Natural killer cell treated with Interleukin-12 subunit alpha and Interleukin-12 subunit beta and Interleukin-15 and Interleukin-18, amount 100 ng/mL, for 72 hours (primary cell): ENCODE measurements around the gene ANKRD39. TPM values are rescaled to one million over a fixed set of nuclear protein-coding genes. Genes with fewer than 3 reads are reported as not detected.
"Not testable (repeated sequence)": the region's sequence is repeated elsewhere in the genome, so short reads cannot be mapped to it uniquely, and the experiment has no call there.

Source experiments
- ATAC-seq, 2 donors: fragments of 150-1000 bp; cut with Tn5 transposase in 1 of 2; sonication (Bioruptor Pico), chemical (Tn5 transposase) in 1 of 2; 2 replicates each; pipeline ENCODE4 v1.10.0; 2021
- DNase-seq: peaks from one replicate; pipeline ENCODE4 v3.0.0; 2022; ENCODE audit warnings: low spot score
- H3K27ac Mint-ChIP-seq, 2 donors: 1 replicate in 1 of 2; 2 replicates in 1 of 2; pipeline ENCODE4 v1.8.0; 2022; ENCODE audit warnings: mixed read lengths in 2 of 2, mild to moderate bottlenecking in 1 of 2, moderate library complexity in 1 of 2
- H3K27me3 Mint-ChIP-seq, 2 donors: 1 replicate in 1 of 2; 2 replicates in 1 of 2; pipeline ENCODE4 v1.8.0; 2022; ENCODE audit warnings: mixed read lengths in 2 of 2
- H3K36me3 Mint-ChIP-seq: one replicate; pipeline ENCODE4 v1.8.0; 2022; ENCODE audit warnings: mixed read lengths
- H3K4me1 Mint-ChIP-seq, 2 donors: 1 replicate in 1 of 2; 2 replicates in 1 of 2; pipeline ENCODE4 v1.8.0; 2022; ENCODE audit warnings: low read depth in 2 of 2, mixed read lengths in 2 of 2, mild to moderate bottlenecking in 1 of 2
- H3K4me3 Mint-ChIP-seq: one replicate; pipeline ENCODE4 v1.8.0; 2022; ENCODE audit warnings: mixed read lengths
- H3K9me3 Mint-ChIP-seq: 2 replicates; pipeline ENCODE4 v1.8.0; 2022; ENCODE audit warnings: mixed read lengths
- total RNA-seq, 2 donors: library from RNA; stranded (reverse); gene quantifications; one replicate each; pipeline ENCODE4 v1.2.3, GENCODE V29; 2022

ANKRD39 gene
- total RNA-seq, 2 donors from 2014 or later, result 27.8 to 41.7 TPM

GRCh38 chr2:96893289-96894150 is 35.7 kb upstream of the ANKRD39 start:
- peak in 1 of 2 donors; percentile 3 for ATAC-seq
- no peaks in the 10 kb centered on the region for H3K36me3 Mint-ChIP-seq
- H3K27ac Mint-ChIP-seq, result no peak overlapping the region

GRCh38 chr2:96891591-96892333 is 33.9 kb upstream of the ANKRD39 start:
- Mint-ChIP-seq H3K27ac (peak overlapping the region in 1 of 2 donors; percentile 77), H3K9me3 (no peaks in the 10 kb centered on the region), H3K36me3 (no peaks in the 10 kb centered on the region), H3K4me3 (no peak overlapping the region), H3K4me1 (peaks cover 23 to 32% of the 10 kb centered on the region in 2 donors), H3K27me3 (no peaks in the 10 kb centered on the region)
- DNase-seq (no peak), ATAC-seq (peak in 1 of 2 donors; percentile 24)

More at GRCh38 chr2:96893289-96894150, 35.7 kb upstream of the ANKRD39 start:
- no peak for DNase-seq
- no peaks in the 10 kb centered on the region for H3K9me3 Mint-ChIP-seq
- H3K27me3 Mint-ChIP-seq, result no peaks in the 10 kb centered on the region
- H3K4me3 Mint-ChIP-seq, result no peak overlapping the region
- peaks cover 25 to 43% of the 10 kb centered on the region in 2 donors for H3K4me1 Mint-ChIP-seq

DNA sequence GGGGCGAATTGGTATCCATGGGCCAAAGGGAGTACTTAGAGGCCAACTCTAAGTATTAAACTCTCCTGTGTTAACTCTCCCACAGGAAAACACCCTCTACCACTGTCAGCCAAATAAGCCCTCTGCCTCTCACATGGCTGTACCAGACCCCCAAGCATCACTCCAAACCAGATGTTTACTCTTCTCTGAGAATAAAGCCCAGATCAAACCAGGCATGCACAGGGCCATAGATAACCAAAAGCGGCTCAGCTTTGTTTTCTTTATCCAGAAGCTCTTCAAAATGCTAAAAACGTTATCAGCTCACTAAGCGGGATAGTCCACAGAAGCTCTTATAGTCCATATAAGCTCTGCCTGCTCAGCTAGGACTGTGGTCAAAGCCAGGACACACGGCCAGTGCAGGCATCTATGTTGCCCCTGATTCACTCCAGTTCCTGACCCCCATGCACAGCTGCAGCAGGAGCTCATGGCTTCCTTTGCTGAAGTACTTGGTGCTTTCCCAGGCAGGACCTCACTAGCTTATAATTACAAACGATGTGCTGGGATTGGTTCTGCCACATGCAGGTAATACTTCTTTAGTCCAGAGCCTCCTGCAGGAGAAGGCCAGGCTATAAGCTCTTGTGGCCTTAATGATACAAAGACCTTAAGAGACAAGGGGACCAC is 33.0 kb upstream of the ANKRD39 start:
- Mint-ChIP-seq H3K27me3 (no peaks in the 10 kb centered on the region), H3K4me1 (peaks cover 16 to 28% of the 10 kb centered on the region in 2 donors), H3K36me3 (no peaks in the 10 kb centered on the region), H3K4me3 (no peak overlapping the region), H3K9me3 (no peaks in the 10 kb centered on the region), H3K27ac (peak overlapping the region in 1 of 2 donors; percentile 77)
- no peak for DNase-seq
- no peak for ATAC-seq

DNA sequence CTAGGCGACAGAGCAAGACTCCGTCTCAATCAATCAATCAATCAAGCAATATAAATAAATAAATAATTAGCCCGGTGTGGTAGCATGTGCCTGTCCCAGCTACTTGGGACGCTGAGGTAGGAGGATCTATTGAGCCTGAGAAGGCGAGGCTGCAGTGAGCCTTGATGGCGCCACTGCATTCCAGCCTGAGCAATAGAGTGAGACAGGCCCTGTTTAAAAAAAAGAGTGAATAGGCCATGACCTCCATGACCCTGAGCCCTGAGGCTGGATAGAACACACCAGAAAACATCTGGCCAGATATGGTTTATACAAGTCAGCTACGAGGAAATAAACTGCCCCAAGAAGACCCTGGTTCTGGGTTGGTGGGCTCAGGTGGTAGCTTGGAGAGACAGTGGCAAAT is 32.4 kb upstream of the ANKRD39 start:
- H3K4me1 Mint-ChIP-seq, result peaks cover 16 to 27% of the 10 kb centered on the region in 2 donors
- ATAC-seq, result no peak
- DNase-seq, result no peak
- H3K9me3 Mint-ChIP-seq, result no peaks in the 10 kb centered on the region
- H3K4me3 Mint-ChIP-seq, result no peak overlapping the region
- no peaks in the 10 kb centered on the region for H3K36me3 Mint-ChIP-seq
- no peak overlapping the region for H3K27ac Mint-ChIP-seq
- H3K27me3 Mint-ChIP-seq, result no peaks in the 10 kb centered on the region

- not testable (repeated sequence) for H3K27ac Mint-ChIP-seq, H3K36me3 Mint-ChIP-seq, ATAC-seq, H3K27me3 Mint-ChIP-seq, H3K9me3 Mint-ChIP-seq, H3K4me3 Mint-ChIP-seq, DNase-seq
- peaks cover 16 to 23% of the 10 kb centered on the region in 2 donors for H3K4me1 Mint-ChIP-seq
Observed at GRCh38 chr2:96889502-96889901, 31.7 kb upstream of the ANKRD39 start.

- peaks cover 16 to 21% of the 10 kb centered on the region in 2 donors for H3K4me1 Mint-ChIP-seq
- no peaks in the 10 kb centered on the region for H3K36me3 Mint-ChIP-seq
- H3K27ac Mint-ChIP-seq, result no peak overlapping the region
- no peak overlapping the region for H3K4me3 Mint-ChIP-seq
- H3K27me3 Mint-ChIP-seq, result no peaks in the 10 kb centered on the region
- no peaks in the 10 kb centered on the region for H3K9me3 Mint-ChIP-seq
- DNase-seq, result no peak
- ATAC-seq, result no peak
Observed at GRCh38 chr2:96888072-96889011, 30.5 kb upstream of the ANKRD39 start.

DNA sequence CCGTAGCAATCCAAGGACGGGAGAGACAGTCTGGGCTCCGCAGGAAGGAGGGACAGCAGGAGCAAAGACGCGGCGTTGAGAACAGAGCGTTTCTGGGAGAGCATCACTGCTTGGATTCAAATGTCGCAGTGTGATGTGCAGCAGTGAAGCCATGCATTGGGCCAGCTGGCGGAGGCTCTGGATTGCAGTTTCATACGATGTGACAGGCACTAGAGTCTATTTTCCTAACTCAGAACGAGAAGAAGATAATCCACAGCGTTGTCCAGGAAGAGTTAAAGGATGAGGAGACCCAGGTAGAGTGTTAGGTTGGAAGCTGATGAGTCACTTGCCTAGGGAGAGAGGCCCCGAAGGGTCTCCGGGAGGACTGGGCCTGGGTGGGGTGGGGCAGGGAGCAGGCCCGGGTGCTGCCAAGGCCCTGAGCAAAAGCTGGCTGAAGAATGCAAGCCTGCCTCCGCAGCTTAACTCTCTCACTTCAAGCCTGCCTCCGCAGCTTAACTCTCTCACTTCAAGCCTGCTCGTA is 29.7 kb upstream of the ANKRD39 start:
- ATAC-seq (no peak), DNase-seq (no peak)
- H3K4me1 Mint-ChIP-seq, result peaks cover 10 to 14% of the 10 kb centered on the region in 2 donors
- H3K27ac Mint-ChIP-seq, result no peak overlapping the region
- no peaks in the 10 kb centered on the region for H3K9me3 Mint-ChIP-seq
- H3K27me3 Mint-ChIP-seq, result no peaks in the 10 kb centered on the region
- H3K4me3 Mint-ChIP-seq, result no peak overlapping the region
- H3K36me3 Mint-ChIP-seq, result no peaks in the 10 kb centered on the region

- H3K27ac Mint-ChIP-seq, result peak overlapping the region in 1 of 2 donors; percentile 5
- H3K4me3 Mint-ChIP-seq, result no peak overlapping the region
- H3K36me3 Mint-ChIP-seq, result no peaks in the 10 kb centered on the region
- H3K4me1 Mint-ChIP-seq, result peaks cover 0 to 3% of the 10 kb centered on the region in 2 donors
- DNase-seq (no peak), ATAC-seq (no peak)
- H3K27me3 Mint-ChIP-seq, result no peaks in the 10 kb centered on the region
- H3K9me3 Mint-ChIP-seq, result no peaks in the 10 kb centered on the region
Observed at GRCh38 chr2:96885432-96886347, 27.9 kb upstream of the ANKRD39 start.

GRCh38 chr2:96884299-96885094 is 26.7 kb upstream of the ANKRD39 start:
- Mint-ChIP-seq H3K9me3 (no peaks in the 10 kb centered on the region), H3K27me3 (no peaks in the 10 kb centered on the region), H3K27ac (no peak overlapping the region), H3K4me3 (no peak overlapping the region), H3K36me3 (no peaks in the 10 kb centered on the region), H3K4me1 (peaks cover 0 to 3% of the 10 kb centered on the region in 2 donors)
- ATAC-seq (no peak), DNase-seq (no peak)

DNA sequence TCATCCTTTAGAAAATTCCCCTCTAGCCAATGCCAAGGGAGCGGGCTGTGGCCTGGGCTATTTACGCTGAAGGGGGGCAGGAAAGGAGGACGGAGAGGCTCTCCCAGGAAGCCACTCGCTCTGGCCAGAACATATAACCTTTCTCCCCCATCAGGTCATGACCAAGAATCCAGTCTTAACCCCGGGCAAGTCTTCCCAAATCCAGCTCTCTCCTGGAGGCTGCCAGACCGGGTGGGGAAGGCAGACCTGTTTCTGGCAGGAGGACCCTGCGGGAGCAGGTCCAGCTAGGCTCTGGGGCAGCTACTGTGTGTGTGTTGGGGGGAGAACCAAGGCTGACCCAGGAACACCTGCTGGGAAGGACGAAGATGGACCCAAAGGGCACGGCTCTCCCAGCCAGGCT is 25.5 kb upstream of the ANKRD39 start:
- no peaks in the 10 kb centered on the region for H3K36me3 Mint-ChIP-seq
- H3K4me1 Mint-ChIP-seq, result peaks cover 0 to 3% of the 10 kb centered on the region in 2 donors
- no peak overlapping the region for H3K4me3 Mint-ChIP-seq
- no peaks in the 10 kb centered on the region for H3K9me3 Mint-ChIP-seq
- H3K27ac Mint-ChIP-seq, result no peak overlapping the region
- ATAC-seq (no peak), DNase-seq (no peak)
- no peaks in the 10 kb centered on the region for H3K27me3 Mint-ChIP-seq

DNA sequence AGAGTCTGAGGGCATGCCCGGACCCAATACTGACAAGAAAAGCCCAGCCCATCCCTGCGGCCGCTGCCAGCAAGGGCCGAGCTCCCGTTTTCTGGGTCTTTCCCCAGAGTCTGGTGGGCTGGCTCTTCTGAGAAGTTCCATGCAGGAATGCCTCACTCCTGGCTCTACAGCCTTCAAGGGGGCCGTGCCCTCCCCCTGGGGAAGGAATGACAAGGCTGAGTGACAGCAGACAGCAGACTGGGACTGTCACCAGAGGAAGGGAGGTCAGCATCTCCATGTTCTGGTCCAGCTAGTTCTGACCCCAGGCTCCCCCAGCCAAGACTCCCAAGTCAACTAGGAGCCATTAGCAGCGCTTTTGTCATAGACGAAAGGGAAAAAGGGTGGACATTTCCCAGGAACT is 25.1 kb upstream of the ANKRD39 start:
- no peaks in the 10 kb centered on the region for H3K27me3 Mint-ChIP-seq
- no peaks in the 10 kb centered on the region for H3K9me3 Mint-ChIP-seq
- no peaks in the 10 kb centered on the region for H3K36me3 Mint-ChIP-seq
- DNase-seq, result no peak
- H3K27ac Mint-ChIP-seq, result no peak overlapping the region
- no peak for ATAC-seq
- peaks cover 0 to 3% of the 10 kb centered on the region in 2 donors for H3K4me1 Mint-ChIP-seq
- H3K4me3 Mint-ChIP-seq, result no peak overlapping the region
